DOHH2 (cell line): ENCODE measurements around the gene RAP1B.

Source experiments
- H3F3A ChIP-seq: fragments of 200-600 bp; sonication (generic), shearing (Covaris generic); 2 replicates; pipeline ENCODE4 v1.6.0; 2016; ENCODE audit warnings: antibody characterized with exemption, mild to moderate bottlenecking; ENCODE audit not compliant: control insufficient read depth, insufficient read depth
- H3K27ac ChIP-seq: fragments of 200-600 bp; sonication (generic); 2 replicates; pipeline ENCODE4 v1.5.1; 2014; ENCODE audit warnings: low read depth, mild to moderate bottlenecking, low read length, moderate library complexity
- H3K27me3 ChIP-seq: fragments of 200-600 bp; sonication (generic); 2 replicates; pipeline ENCODE4 v1.6.1; 2014; ENCODE audit warnings: mild to moderate bottlenecking, low read length, mixed read lengths; ENCODE audit not compliant: control insufficient read depth
- H3K36me3 ChIP-seq: fragments of 200-600 bp; sonication (generic); 2 replicates; pipeline ENCODE4 v1.6.1; 2014; ENCODE audit warnings: mild to moderate bottlenecking, low read length, moderate library complexity, mixed read lengths; ENCODE audit not compliant: control insufficient read depth
- H3K4me1 ChIP-seq: fragments of 200-600 bp; sonication (generic); 2 replicates; pipeline ENCODE4 v1.6.1; 2014; ENCODE audit warnings: mild to moderate bottlenecking, low read length, mixed read lengths; ENCODE audit not compliant: control insufficient read depth
- H3K4me2 ChIP-seq: fragments of 200-600 bp; sonication (generic); 2 replicates; pipeline ENCODE4 v1.6.0; 2014; ENCODE audit warnings: mild to moderate bottlenecking, low read length, moderate library complexity
- H3K4me3 ChIP-seq: fragments of 200-600 bp; sonication (generic); 2 replicates; pipeline ENCODE4 v1.5.1; 2014; ENCODE audit warnings: mild to moderate bottlenecking, low read length, mixed read lengths
- H3K79me2 ChIP-seq: fragments of 200-600 bp; sonication (generic); 2 replicates; pipeline ENCODE4 v1.6.1; 2014; ENCODE audit warnings: mild to moderate bottlenecking, low read length, mixed read lengths; ENCODE audit not compliant: control insufficient read depth
- H3K9me2 ChIP-seq: fragments of 200-600 bp; sonication (generic); replicated peaks from 2 replicates; pipeline ENCODE4 v1.6.1; 2014; ENCODE audit warnings: mild to moderate bottlenecking, low read length, mixed read lengths; ENCODE audit not compliant: control insufficient read depth
- H3K9me3 ChIP-seq: fragments of 200-600 bp; sonication (generic); 2 replicates; pipeline ENCODE4 v1.6.1; 2014; ENCODE audit warnings: antibody characterized with exemption, low read length, mixed read lengths; ENCODE audit not compliant: control insufficient read depth, insufficient read depth
- H4K20me1 ChIP-seq: fragments of 200-600 bp; sonication (generic); 2 replicates; pipeline ENCODE4 v1.6.0; 2014; ENCODE audit warnings: low read depth, mild to moderate bottlenecking, antibody characterized with exemption, low read length, moderate library complexity; ENCODE audit not compliant: control insufficient read depth, insufficient read depth
- EZH2phosphoT487 ChIP-seq: fragments of 200-600 bp; sonication (generic); IDR thresholded peaks from 2 replicates; pipeline ENCODE4 v1.6.1; 2017; ENCODE audit warnings: borderline replicate concordance, mild to moderate bottlenecking, antibody characterized with exemption, low read length, moderate library complexity, mixed read lengths
- TF ChIP-seq, protein P1 (sequence below): fragments of 200-600 bp; sonication (generic); IDR thresholded peaks from one replicate; pipeline ENCODE4 v1.5.1; 2014; ENCODE audit warnings: antibody characterized with exemption, mild to moderate bottlenecking, low read depth, low read length; ENCODE audit not compliant: poor library complexity, severe bottlenecking

RAP1B gene

DNA sequence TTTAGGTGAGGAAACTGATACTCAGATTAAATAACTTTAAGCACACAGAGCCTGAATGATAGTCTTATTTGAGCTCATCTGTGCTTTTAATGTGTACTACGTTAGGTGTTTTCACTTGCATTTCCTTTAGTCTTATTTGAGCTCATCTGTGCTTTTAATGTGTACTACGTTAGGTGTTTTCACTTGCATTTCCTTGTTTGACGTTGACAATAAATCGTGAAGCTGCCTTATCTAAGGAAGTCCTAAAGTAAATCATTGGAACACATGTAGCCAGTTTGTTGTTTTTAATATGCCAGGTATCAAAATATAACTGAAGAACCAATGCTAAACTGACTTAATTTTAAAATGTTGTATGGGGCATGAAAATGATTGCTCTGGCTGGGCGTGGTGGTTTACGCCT lies 2.0 kb downstream of the RAP1B start:
- no peaks in the 10 kb centered on the region for H3K9me3 ChIP-seq
- peak overlapping the region; percentile 85 for H3K4me3 ChIP-seq
- H3K4me1 ChIP-seq, result peaks cover 61% of the 10 kb centered on the region
- peaks cover 40% of the 10 kb centered on the region for H4K20me1 ChIP-seq
- H3K79me2 ChIP-seq, result peaks cover 71% of the 10 kb centered on the region
- no peaks in the 10 kb centered on the region for H3K9me2 ChIP-seq
- TF ChIP-seq, protein P1, sequence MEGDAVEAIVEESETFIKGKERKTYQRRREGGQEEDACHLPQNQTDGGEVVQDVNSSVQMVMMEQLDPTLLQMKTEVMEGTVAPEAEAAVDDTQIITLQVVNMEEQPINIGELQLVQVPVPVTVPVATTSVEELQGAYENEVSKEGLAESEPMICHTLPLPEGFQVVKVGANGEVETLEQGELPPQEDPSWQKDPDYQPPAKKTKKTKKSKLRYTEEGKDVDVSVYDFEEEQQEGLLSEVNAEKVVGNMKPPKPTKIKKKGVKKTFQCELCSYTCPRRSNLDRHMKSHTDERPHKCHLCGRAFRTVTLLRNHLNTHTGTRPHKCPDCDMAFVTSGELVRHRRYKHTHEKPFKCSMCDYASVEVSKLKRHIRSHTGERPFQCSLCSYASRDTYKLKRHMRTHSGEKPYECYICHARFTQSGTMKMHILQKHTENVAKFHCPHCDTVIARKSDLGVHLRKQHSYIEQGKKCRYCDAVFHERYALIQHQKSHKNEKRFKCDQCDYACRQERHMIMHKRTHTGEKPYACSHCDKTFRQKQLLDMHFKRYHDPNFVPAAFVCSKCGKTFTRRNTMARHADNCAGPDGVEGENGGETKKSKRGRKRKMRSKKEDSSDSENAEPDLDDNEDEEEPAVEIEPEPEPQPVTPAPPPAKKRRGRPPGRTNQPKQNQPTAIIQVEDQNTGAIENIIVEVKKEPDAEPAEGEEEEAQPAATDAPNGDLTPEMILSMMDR, result no peak
- TF ChIP-seq EZH2phosphoT487, result no peak
- H3K27ac ChIP-seq, result peak overlapping the region; percentile 89
- peaks cover 14% of the 10 kb centered on the region for H3F3A ChIP-seq
- peaks cover 48% of the 10 kb centered on the region for H3K36me3 ChIP-seq
- H3K27me3 ChIP-seq, result no peaks in the 10 kb centered on the region
- H3K4me2 ChIP-seq, result peak overlapping the region; percentile 92

DNA sequence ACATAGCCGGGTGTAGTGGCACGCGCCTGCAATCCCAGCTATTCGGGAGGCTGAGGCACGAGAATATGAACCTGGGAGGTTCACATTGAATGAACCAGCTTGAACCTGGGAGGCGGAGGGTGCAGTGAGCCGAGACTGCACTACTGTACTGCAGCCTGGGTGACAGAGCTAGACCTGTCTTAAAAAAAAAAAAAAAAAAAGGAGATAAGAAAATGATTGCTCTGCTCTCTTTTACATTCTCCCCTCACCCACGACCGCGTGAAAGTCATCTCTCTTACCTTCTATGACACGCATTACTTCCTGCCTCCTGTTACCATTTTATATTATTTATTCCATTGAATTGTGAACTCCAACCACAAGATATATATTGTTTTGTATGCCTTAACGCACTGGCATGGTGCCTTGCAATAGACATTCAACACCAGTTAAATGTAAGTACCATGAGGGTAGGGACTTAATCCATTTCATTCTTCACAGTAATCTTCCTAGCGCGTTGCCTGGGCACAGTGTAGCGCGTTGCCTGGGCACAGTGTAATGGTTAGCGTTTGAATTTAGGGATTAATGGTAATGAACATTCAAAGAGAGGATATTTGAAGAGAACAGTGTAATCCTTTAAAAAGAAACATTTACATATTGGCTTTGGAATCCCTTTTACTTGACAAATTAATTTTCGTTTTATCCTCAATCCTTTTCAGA lies 2.7 kb downstream of the RAP1B start:
- H3K27me3 ChIP-seq, result no peaks in the 10 kb centered on the region
- peaks cover 53% of the 10 kb centered on the region for H3K36me3 ChIP-seq
- H3K27ac ChIP-seq, result peak overlapping the region; percentile 89
- peaks cover 40% of the 10 kb centered on the region for H4K20me1 ChIP-seq
- H3K4me2 ChIP-seq, result peak overlapping the region; percentile 92
- peaks cover 68% of the 10 kb centered on the region for H3K4me1 ChIP-seq
- H3K9me3 ChIP-seq, result no peaks in the 10 kb centered on the region
- peaks cover 77% of the 10 kb centered on the region for H3K79me2 ChIP-seq
- peaks cover 12% of the 10 kb centered on the region for H3F3A ChIP-seq
- H3K4me3 ChIP-seq, result peak overlapping the region; percentile 85
- no peak for TF ChIP-seq EZH2phosphoT487
- TF ChIP-seq, protein P1, result no peak
- H3K9me2 ChIP-seq, result no peaks in the 10 kb centered on the region

GRCh38 chr12:68614105-68614679 lies 3.5 kb downstream of the RAP1B start:
- 0 out of 2 replicates have a peak overlapping the region, but pooled peaks have one; percentile 0 for H3K27ac ChIP-seq
- H3K4me2 ChIP-seq, result peak overlapping the region; percentile 92
- H3K9me3 ChIP-seq, result no peaks in the 10 kb centered on the region
- H3K4me1 ChIP-seq, result peaks cover 76% of the 10 kb centered on the region
- H3F3A ChIP-seq, result peaks cover 9% of the 10 kb centered on the region
- no peaks in the 10 kb centered on the region for H3K9me2 ChIP-seq
- H3K79me2 ChIP-seq, result peaks cover 86% of the 10 kb centered on the region
- peaks cover 61% of the 10 kb centered on the region for H3K36me3 ChIP-seq
- peaks cover 45% of the 10 kb centered on the region for H4K20me1 ChIP-seq
- no peaks in the 10 kb centered on the region for H3K27me3 ChIP-seq
- TF ChIP-seq EZH2phosphoT487, result no peak
- TF ChIP-seq, protein P1, result no peak
- peak overlapping the region; percentile 85 for H3K4me3 ChIP-seq
